GM18505 (cell line): ENCODE data around the gene SDSL.

Experiments
- ATAC-seq: cut with Tn5 transposase; IDR thresholded peaks from one replicate; pipeline ENCODE4 v1.9.1; 2021; ENCODE audit not compliant: unreplicated experiment
- POLR2A ChIP-seq: IDR thresholded peaks from 4 replicates; pipeline ENCODE4 v1.6.1; 2011; ENCODE audit warnings: borderline replicate concordance; ENCODE audit not compliant: insufficient read depth, insufficient read length; ENCODE audit errors: extremely low read depth

SDSL gene

DNA sequence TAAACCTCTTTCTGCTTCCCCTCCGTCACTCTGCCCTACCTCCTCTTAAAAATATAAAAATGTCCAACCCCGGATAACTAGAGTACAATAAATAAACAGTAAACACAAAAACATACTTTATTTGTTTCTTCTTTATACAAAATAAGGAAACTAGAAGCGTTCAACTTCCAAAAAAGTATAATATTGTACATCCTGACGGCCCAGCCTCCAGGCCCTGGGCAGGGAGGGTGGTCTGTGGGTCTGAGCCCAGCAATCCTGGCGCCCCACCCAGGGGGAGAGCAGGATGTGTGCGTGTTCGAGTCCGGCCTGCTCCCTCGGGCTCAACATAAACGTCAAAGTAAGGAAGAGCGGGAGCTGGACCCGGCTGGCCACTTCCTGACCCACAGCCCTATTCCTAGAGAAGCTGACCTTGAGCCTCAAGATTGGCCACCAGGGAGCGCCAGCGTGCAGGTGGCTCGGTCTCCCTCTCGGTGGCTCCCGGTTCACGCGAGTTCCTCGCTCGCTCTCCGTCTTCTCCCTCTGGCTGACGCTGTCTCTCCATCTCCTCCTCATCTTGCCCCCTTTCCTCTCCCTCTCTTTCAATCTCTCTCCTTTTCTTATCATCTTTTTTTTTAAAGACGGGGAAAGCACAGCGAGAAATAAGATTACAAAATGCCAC, 40.1 kb downstream of the SDSL start:
- TF ChIP-seq POLR2A = no peak
- ATAC-seq = no peak

GRCh38 chr12:113462998-113463745, 41.0 kb downstream of the SDSL start:
- no peak for ATAC-seq
- TF ChIP-seq POLR2A = no peak

GRCh38 chr12:113463746-113464451, 41.7 kb downstream of the SDSL start:
- ATAC-seq = no peak

GRCh38 chr12:113464452-113464775, 42.2 kb downstream of the SDSL start:
- ATAC-seq = no peak
- TF ChIP-seq POLR2A = no peak

More at GRCh38 chr12:113463746-113464451, 41.7 kb downstream of the SDSL start:
- no peak for TF ChIP-seq POLR2A

GRCh38 chr12:113464852-113465719, 42.9 kb downstream of the SDSL start:
- ATAC-seq = no peak
- no peak for TF ChIP-seq POLR2A

- ATAC-seq = no peak
- no peak for TF ChIP-seq POLR2A
Measured at GRCh38 chr12:113465808-113466453, 43.8 kb downstream of the SDSL start.

DNA sequence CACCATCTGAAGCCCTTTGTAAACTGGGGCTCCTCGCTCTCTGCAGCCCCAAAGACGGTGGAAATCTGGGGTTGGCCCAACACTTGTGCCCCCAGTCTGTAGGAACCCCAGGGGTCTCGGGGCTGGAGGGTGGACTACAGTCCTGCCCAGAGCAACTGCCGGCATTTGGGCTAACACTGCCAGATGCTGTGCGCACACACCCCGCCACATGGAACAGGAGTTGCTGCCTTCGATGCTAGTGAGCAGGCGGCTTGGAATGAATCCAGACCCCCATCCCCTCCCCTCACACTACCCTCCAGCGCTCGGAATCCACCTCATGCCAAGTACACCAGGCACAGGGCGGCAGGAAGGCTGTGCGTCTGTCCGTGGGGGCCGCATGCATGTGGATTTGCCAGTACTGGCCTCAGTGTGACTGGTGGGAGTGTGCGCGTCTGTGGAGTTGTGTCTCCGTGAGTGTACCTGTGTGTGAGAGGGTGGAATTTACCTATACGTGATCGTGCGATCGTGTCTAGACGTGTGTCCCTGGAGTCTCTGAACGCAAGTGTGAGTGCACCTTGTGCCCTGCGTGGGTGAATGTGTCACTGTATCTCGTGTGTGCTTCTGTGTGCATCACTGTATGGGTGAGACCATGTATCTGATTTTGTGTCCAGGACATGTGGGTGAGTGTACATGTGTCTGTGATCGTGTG, 44.4 kb downstream of the SDSL start:
- ATAC-seq = no peak
- no peak for TF ChIP-seq POLR2A

DNA sequence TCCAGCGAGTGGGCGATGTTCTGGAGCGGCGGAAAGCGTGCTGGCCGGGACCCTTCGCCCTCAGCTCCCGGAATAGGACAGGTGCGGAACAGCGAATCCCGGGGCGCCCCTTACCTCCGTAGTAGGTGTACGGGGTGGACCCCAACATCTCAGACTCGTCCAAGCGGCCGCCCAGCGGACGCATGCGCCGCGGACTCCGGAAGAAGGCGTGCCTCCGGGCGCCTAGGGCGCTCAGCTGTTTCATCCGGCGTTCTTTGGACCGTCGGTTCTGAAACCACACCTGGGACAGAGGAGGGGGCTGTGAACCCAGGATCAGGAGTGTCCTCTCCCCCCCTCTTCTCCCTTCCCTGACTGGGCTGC, 44.9 kb downstream of the SDSL start:
- no peak for ATAC-seq
- no peak for TF ChIP-seq POLR2A

DNA sequence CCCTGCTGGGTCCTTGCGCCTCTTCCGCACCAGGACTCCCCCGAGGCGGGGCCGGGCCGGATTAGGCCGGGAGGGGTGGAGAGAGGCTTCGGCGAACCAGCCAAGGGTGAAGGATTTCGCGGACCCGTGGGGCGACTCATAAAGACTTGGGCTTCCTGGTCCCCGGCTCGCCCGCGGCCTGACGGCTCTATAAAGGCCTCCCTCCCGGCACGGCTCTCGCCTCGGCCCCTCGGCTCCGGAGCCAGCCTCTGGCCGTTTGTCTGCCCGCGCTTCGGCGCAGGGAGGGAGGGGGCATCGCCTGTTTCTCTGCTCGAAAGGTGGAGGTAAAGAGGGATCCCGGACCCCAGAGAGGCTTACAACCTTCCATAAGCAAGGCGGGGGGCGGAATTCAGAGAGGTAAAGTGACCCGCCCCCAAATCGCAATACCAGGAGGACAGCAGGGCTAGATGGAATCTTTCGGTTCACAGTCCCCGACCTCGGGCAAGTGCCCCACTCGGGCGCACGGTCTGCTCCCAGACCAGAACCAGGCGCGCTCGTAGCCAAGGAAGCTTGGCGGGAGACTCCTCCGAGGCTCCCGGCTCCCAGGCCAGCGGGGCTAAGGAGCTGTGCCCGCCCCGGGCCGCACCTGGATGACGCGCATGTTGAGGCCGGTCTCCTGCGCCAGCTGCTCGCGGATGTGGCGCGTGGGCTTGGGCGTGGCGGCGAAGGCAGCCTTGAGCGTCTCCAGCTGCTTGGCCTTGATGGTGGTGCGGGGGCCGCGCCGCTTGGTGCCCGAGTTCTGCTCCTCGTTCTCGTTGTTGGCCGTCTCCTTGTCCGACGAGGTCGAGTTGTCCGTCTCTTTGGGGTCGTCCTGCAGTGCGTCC, 45.6 kb downstream of the SDSL start:
- no peak for ATAC-seq
- TF ChIP-seq POLR2A = no peak

GRCh38 chr12:113468365-113469223, 46.4 kb downstream of the SDSL start:
- TF ChIP-seq POLR2A = no peak
- no peak for ATAC-seq

DNA sequence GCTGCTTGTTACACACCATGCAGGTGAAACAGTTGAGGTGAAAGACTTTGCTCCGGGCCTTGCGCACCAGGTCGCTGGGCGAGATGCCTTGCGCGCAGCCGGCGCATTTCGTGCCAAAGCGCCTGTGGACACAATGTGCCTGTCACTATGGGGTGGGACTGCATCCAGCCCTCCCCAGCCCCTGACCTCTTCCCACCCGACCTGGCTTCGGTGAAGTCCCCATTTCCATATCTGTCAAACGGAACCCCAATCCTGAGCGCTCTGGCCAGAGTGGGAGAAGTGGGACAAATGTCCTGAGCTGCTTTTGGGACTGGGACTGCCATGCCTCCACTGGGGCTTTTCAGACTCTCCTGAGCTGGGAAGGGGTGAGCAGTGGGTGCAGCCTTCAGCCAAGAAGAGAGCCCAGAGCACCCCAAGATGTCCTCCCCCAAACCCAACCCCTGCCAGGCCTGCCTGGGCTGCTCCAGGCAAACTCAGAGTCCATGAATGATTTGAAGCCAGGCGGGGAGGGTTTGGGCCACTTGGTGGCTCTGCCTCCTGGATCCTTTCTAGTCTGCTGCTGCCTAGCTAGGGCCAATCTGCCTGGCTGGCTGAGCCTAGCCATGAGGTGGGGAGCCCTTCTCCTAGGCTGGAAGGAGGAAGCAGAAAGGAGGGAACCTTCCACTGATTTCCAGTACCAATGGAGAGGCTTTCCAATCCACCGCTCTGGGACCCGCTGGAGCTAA, 47.2 kb downstream of the SDSL start:
- no peak for ATAC-seq
- TF ChIP-seq POLR2A = no peak
